Brain microvascular endothelial cell (primary cell): Measurements from ENCODE around the gene PLEKHA8.

Experiments
- DNase-seq: peaks from one replicate; pipeline ENCODE4 v3.0.0-alpha.2; 2020
- H3K27ac ChIP-seq: fragments of 250-450 bp; sonication (Bioruptor Pico); 2 replicates; pipeline ENCODE4 v1.5.1; 2020; ENCODE audit warnings: mild to moderate bottlenecking, moderate library complexity
- H3K27me3 ChIP-seq: fragments of 250-450 bp; sonication (Bioruptor Pico); replicated peaks from 2 replicates; pipeline ENCODE4 v1.5.1; 2020; ENCODE audit warnings: mild to moderate bottlenecking
- H3K36me3 ChIP-seq: fragments of 250-450 bp; sonication (Bioruptor Pico); replicated peaks from 2 replicates; pipeline ENCODE4 v1.5.1; 2020; ENCODE audit warnings: mild to moderate bottlenecking
- H3K4me3 ChIP-seq: 2 replicates; pipeline ENCODE4 v1.5.1; 2011; ENCODE audit warnings: low read depth, mild to moderate bottlenecking, control low read depth, low read length, moderate library complexity
- CTCF ChIP-seq: IDR thresholded peaks from 2 replicates; pipeline ENCODE4 v1.5.1; 2011; ENCODE audit warnings: low read depth, mild to moderate bottlenecking, moderate library complexity, low read length, control low read depth, inconsistent platforms; ENCODE audit errors: missing control alignments
- in situ Hi-C: cut with HindIII; loops from 2 replicates; pipeline ENCODE4 v1.10.0; 2017; ENCODE audit warnings: low sequenced_read_pairs, low pct_ligation_motif_present

The PLEKHA8 gene

GRCh38 chr7:30176463-30177109 lies 148.4 kb downstream of the PLEKHA8 start:
- H3K27me3 ChIP-seq = no peaks in the 10 kb centered on the region
- no peaks in the 10 kb centered on the region for H3K36me3 ChIP-seq
- in situ Hi-C loops = no loop called here
- H3K4me3 ChIP-seq = no peak overlapping the region
- no peak for DNase-seq
- no peak for TF ChIP-seq CTCF
- no peak overlapping the region for H3K27ac ChIP-seq

- in situ Hi-C loops = no loop called here
- no peak for DNase-seq
Measured at GRCh38 chr7:30177186-30177585, 149.0 kb downstream of the PLEKHA8 start.

GRCh38 chr7:30177965-30178364 lies 149.8 kb downstream of the PLEKHA8 start:
- Histone ChIP-seq H3K27me3 (no peaks in the 10 kb centered on the region), H3K36me3 (no peaks in the 10 kb centered on the region), H3K27ac (no peak overlapping the region), H3K4me3 (no peak overlapping the region)
- no peak for TF ChIP-seq CTCF
- no peak for DNase-seq
- in situ Hi-C loops = no loop called here

More at GRCh38 chr7:30177186-30177585, 149.0 kb downstream of the PLEKHA8 start:
- H3K4me3 ChIP-seq = no peak overlapping the region
- no peak overlapping the region for H3K27ac ChIP-seq
- TF ChIP-seq CTCF = no peak
- no peaks in the 10 kb centered on the region for H3K36me3 ChIP-seq
- no peaks in the 10 kb centered on the region for H3K27me3 ChIP-seq

- Histone ChIP-seq H3K27ac (no peak overlapping the region), H3K27me3 (no peaks in the 10 kb centered on the region), H3K4me3 (no peak overlapping the region), H3K36me3 (no peaks in the 10 kb centered on the region)
- in situ Hi-C loops = no loop called here
- no peak for DNase-seq
- no peak for TF ChIP-seq CTCF
Measured at GRCh38 chr7:30178748-30179436, 150.7 kb downstream of the PLEKHA8 start.
